ENCODE data around the gene MTMR3.

The MTMR3 gene

GRCh38 chr22:30004101-30004500, 121.1 kb downstream of the MTMR3 start:
- no peak for TF ChIP-seq TAF1 (IDR thresholded peaks at IDR 0.05; ENCODE audit: borderline replicate concordance, insufficient read depth, low read length)
- no peak for TF ChIP-seq FOXP2 (optimal IDR thresholded peaks at IDR 0.05; ENCODE audit: borderline replicate concordance, extremely low read depth, extremely low read length, insufficient read depth)
- TF ChIP-seq REST (IDR thresholded peaks at IDR 0.05; ENCODE audit: insufficient read depth in 1 of 2, low read depth in 2 of 2, low read length in 2 of 2): no peak
- no peak for TF ChIP-seq POLR2AphosphoS5 (IDR thresholded peaks at IDR 0.05; ENCODE audit: low read depth, low read length)
- TF ChIP-seq SIN3A (IDR thresholded peaks at IDR 0.05; ENCODE audit: borderline replicate concordance, insufficient read depth, low read length): no peak

GRCh38 chr22:30004694-30005093, 121.7 kb downstream of the MTMR3 start:
- no peak for TF ChIP-seq SIN3A (IDR thresholded peaks at IDR 0.05; ENCODE audit: borderline replicate concordance, insufficient read depth, low read length)
- TF ChIP-seq REST (IDR thresholded peaks at IDR 0.05; ENCODE audit: insufficient read depth in 1 of 2, low read depth in 2 of 2, low read length in 2 of 2): no peak

- TF ChIP-seq FOXP2 (optimal IDR thresholded peaks at IDR 0.05; ENCODE audit: borderline replicate concordance, extremely low read depth, extremely low read length, insufficient read depth): no peak
- TF ChIP-seq TAF1 (IDR thresholded peaks at IDR 0.05; ENCODE audit: borderline replicate concordance, insufficient read depth, low read length): no peak
- no peak for TF ChIP-seq SIN3A (IDR thresholded peaks at IDR 0.05; ENCODE audit: borderline replicate concordance, insufficient read depth, low read length)
- TF ChIP-seq REST (IDR thresholded peaks at IDR 0.05; ENCODE audit: insufficient read depth in 1 of 2, low read depth in 2 of 2, low read length in 2 of 2): no peak
- no peak for TF ChIP-seq POLR2AphosphoS5 (IDR thresholded peaks at IDR 0.05; ENCODE audit: low read depth, low read length)
Measured at GRCh38 chr22:30005213-30005857, 122.4 kb downstream of the MTMR3 start.

- TF ChIP-seq REST (IDR thresholded peaks at IDR 0.05; ENCODE audit: insufficient read depth in 1 of 2, low read depth in 2 of 2, low read length in 2 of 2) (no peak), TAF1 (IDR thresholded peaks at IDR 0.05; ENCODE audit: borderline replicate concordance, insufficient read depth, low read length) (no peak), POLR2AphosphoS5 (IDR thresholded peaks at IDR 0.05; ENCODE audit: low read depth, low read length) (no peak), SIN3A (IDR thresholded peaks at IDR 0.05; ENCODE audit: borderline replicate concordance, insufficient read depth, low read length) (no peak), FOXP2 (optimal IDR thresholded peaks at IDR 0.05; ENCODE audit: borderline replicate concordance, extremely low read depth, extremely low read length, insufficient read depth) (no peak)
Measured at GRCh38 chr22:30007361-30007760, 124.4 kb downstream of the MTMR3 start.

GRCh38 chr22:30008401-30008800, 125.4 kb downstream of the MTMR3 start:
- TF ChIP-seq SIN3A (IDR thresholded peaks at IDR 0.05; ENCODE audit: borderline replicate concordance, insufficient read depth, low read length) (no peak), FOXP2 (optimal IDR thresholded peaks at IDR 0.05; ENCODE audit: borderline replicate concordance, extremely low read depth, extremely low read length, insufficient read depth) (no peak), TAF1 (IDR thresholded peaks at IDR 0.05; ENCODE audit: borderline replicate concordance, insufficient read depth, low read length) (no peak), POLR2AphosphoS5 (IDR thresholded peaks at IDR 0.05; ENCODE audit: low read depth, low read length) (no peak), REST (IDR thresholded peaks at IDR 0.05; ENCODE audit: insufficient read depth in 1 of 2, low read depth in 2 of 2, low read length in 2 of 2) (no peak)

Data from PFSK-1 (cell line).